Measurements from ENCODE around the gene SLC15A3.

DNA sequence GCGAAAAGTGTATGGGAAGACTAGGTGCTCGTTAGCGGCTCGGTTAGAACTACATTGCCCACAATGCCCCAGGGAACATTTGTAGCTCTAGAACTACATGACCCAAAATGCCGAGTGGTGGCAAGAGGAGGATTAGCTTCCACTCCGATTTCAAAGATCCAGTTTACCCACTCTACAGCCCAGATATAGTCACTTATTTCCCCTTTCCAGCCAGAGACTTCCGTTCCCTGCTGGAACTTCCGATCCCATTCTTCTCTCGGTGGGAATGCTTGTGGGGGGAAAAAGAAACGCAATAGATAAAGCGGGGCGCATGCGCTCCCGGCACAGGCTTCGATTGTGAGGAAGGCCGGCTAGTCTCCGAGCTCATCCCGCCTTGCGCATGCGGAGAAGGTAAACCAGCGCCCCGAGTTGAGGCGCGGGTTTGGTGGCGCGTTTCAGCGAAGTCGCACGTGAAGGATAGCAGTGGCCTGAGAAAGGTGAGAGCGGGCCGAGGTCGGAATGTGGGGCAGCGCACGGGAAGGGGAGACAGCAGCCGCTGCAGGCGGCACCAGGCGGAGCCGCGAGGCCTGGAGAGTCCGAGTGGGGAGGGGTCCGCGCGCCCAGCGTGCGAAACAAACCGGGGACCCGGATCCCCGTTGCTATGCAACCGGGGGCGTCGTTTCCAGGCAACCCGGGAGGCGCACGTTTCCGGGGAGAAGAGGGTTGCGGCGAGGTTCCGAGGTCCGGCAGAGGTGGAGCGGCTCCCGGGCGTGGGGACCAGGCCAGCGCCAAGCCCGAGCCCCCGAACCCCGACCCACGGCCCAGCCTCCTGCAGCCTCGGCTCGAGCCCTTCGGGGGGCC lies 38.0 kb downstream of the SLC15A3 start, which contains the start of gene TMEM109:
- no peak for TF ChIP-seq GATA3 (IDR thresholded peaks at IDR 0.05; ENCODE audit: low read depth, low read length)
- peak; percentile 55 for TF ChIP-seq GATA2 (IDR thresholded peaks at IDR 0.05; ENCODE audit: low read depth, low read length)
